HepG2 (cell line): ENCODE results near the gene EFCAB3. TPM values are rescaled to one million over a fixed set of nuclear protein-coding genes. Genes with fewer than 3 reads are reported as not detected.

Source experiments
- ATAC-seq: fragments of 200-7000 bp; cut with Tn5 transposase; 3 replicates; pipeline ENCODE4 v1.9.1; 2020; ENCODE audit warnings: mild to moderate bottlenecking, moderate library complexity
- BruUV-seq: library from RNA; stranded (reverse); fragments of 400-500 nt; replicated peaks from 2 replicates; lab custom pipeline; 2021; lab: Mats Ljungman, UMichigan
- CTCF ChIA-PET: fragments of 300-600 bp; formaldehyde crosslinking; extraction: SDS; loops from one replicate; lab custom pipeline; 2021; ENCODE audit warnings: low total read pairs, inconsistent platforms, low intra/inter-chr PET ratio; lab: Yijun Ruan, JAX
- POLR2A ChIA-PET: fragments of 350-600 bp; sonication (Branson Sonifier 250); formaldehyde crosslinking; loops from one replicate; lab custom pipeline; 2020; ENCODE audit warnings: antibody characterized with exemption, inconsistent platforms; lab: Yijun Ruan, JAX
- DNase-seq: peaks from one replicate; pipeline ENCODE4 v3.0.0-alpha.2; 2015; ENCODE audit warnings: low spot score
- FAIRE-seq: peaks from 3 replicates; lab custom pipeline; 2011; peaks lifted over from hg19 to GRCh38; lab: Jason Lieb, UNC
- H2AFZ ChIP-seq: one replicate; pipeline ENCODE4 v1.6.1; 2011; ENCODE audit warnings: low read length, inconsistent platforms
- H3K27ac ChIP-seq: fragments of 300-600 bp; 3 replicates; pipeline ENCODE4 v1.8.0; 2011; ENCODE audit warnings: mixed run types, mild to moderate bottlenecking, mixed read lengths, low read length, inconsistent platforms; ENCODE audit not compliant: insufficient read depth; ENCODE audit errors: extremely low read length
- H3K27me3 ChIP-seq, 2 experiments: fragments of 200-600 bp in 1 of 2; 2 replicates in 1 of 2; 3 replicates in 1 of 2; pipeline versions ENCODE4 v1.6.0 to v1.8.0; 2011; ENCODE audit warnings: low read length in 2 of 2, mild to moderate bottlenecking in 2 of 2, moderate library complexity in 2 of 2, inconsistent platforms in 1 of 2; ENCODE audit not compliant: insufficient read depth in 2 of 2, control insufficient read depth in 1 of 2
- H3K36me3 ChIP-seq, 2 experiments: fragments of 200-600 bp in 1 of 2; replicated peaks in 1 of 2; 2 replicates in 1 of 2; 3 replicates in 1 of 2; pipeline versions ENCODE4 v1.5.1 to v1.8.0; 2011; ENCODE audit warnings: low read length in 2 of 2, inconsistent platforms in 1 of 2; ENCODE audit not compliant: insufficient read depth in 2 of 2, control insufficient read depth in 1 of 2
- H3K4me1 ChIP-seq: 2 replicates; pipeline ENCODE4 v1.5.1; 2012; ENCODE audit warnings: low read length, inconsistent platforms; ENCODE audit not compliant: insufficient read depth
- H3K4me2 ChIP-seq: 2 replicates; pipeline ENCODE4 v1.6.0; 2011; ENCODE audit warnings: low read depth, low read length, inconsistent platforms
- H3K4me3 ChIP-seq, 3 experiments: fragments of 200-600 bp in 1 of 3; sonication (generic), shearing (Covaris generic) in 1 of 3; replicated peaks in 1 of 3; 2 replicates each; pipeline ENCODE4 v1.5.1; 2011 to 2016; ENCODE audit warnings: low read length in 3 of 3, inconsistent platforms in 2 of 3, low read depth in 2 of 3, mild to moderate bottlenecking in 2 of 3, control low read depth in 1 of 3, mixed read lengths in 1 of 3; ENCODE audit not compliant: insufficient read depth in 1 of 3
- H3K79me2 ChIP-seq: one replicate; pipeline ENCODE4 v1.6.1; 2011; ENCODE audit warnings: low read length, inconsistent platforms; ENCODE audit not compliant: insufficient read depth
- H3K9ac ChIP-seq: 2 replicates; pipeline ENCODE4 v1.6.0; 2011; ENCODE audit warnings: mild to moderate bottlenecking, low read depth, low read length, inconsistent platforms; ENCODE audit not compliant: insufficient read depth
- H3K9me3 ChIP-seq: 2 replicates; pipeline ENCODE4 v1.5.1; 2012; ENCODE audit warnings: mild to moderate bottlenecking, low read length
- H4K20me1 ChIP-seq: 2 replicates; pipeline ENCODE4 v1.6.0; 2011; ENCODE audit warnings: inconsistent platforms, mild to moderate bottlenecking, low read length, moderate library complexity; ENCODE audit not compliant: insufficient read depth
- CENPX ChIP-seq: sonication (generic); formaldehyde crosslinking; IDR thresholded peaks from 2 replicates; pipeline ENCODE4 v1.9.0; 2021; ENCODE audit warnings: mild to moderate bottlenecking, missing genetic modification reagents, moderate library complexity
- ELF3 ChIP-seq: IDR thresholded peaks from 2 replicates; pipeline ENCODE4 v1.6.1; 2016; ENCODE audit warnings: missing genetic modification reagents, missing compliant biosample characterization
- GATAD1 ChIP-seq: IDR thresholded peaks from 2 replicates; pipeline ENCODE4 v1.6.1; 2016; ENCODE audit warnings: missing genetic modification reagents, missing compliant biosample characterization
- JUN ChIP-seq: sonication (generic); formaldehyde crosslinking; IDR thresholded peaks from 2 replicates; pipeline ENCODE4 v1.4.0; 2020; ENCODE audit warnings: mild to moderate bottlenecking, missing genetic modification reagents
- PHF8 ChIP-seq: sonication (generic); formaldehyde crosslinking; IDR thresholded peaks from 2 replicates; pipeline ENCODE4 v1.5.0; 2020; ENCODE audit warnings: missing genetic modification reagents
- REPIN1 ChIP-seq: sonication (generic); formaldehyde crosslinking; IDR thresholded peaks from 2 replicates; pipeline ENCODE4 v1.8.0; 2022; ENCODE audit warnings: missing genetic modification reagents, low read depth, mild to moderate bottlenecking, borderline replicate concordance
- SETDB1 ChIP-seq: sonication (generic); formaldehyde crosslinking; IDR thresholded peaks from 2 replicates; pipeline ENCODE4 v1.5.1; 2020; ENCODE audit warnings: missing genetic modification reagents, mild to moderate bottlenecking, borderline replicate concordance
- ZMYM3 ChIP-seq: sonication (generic); formaldehyde crosslinking; IDR thresholded peaks from 2 replicates; pipeline ENCODE4 v1.5.1; 2020; ENCODE audit warnings: mild to moderate bottlenecking, missing genetic modification reagents
- WGBS: methylation state at CpG from one replicate; pipeline ENCODE4 v1.1.6; 2017; ENCODE audit warnings: low lambda C conversion rate; 5-methylcytosine and 5-hydroxymethylcytosine counted together
- in situ Hi-C: cut with HindIII; loops from 2 replicates; pipeline ENCODE4 v1.10.0; 2017; ENCODE audit warnings: low pct_unique_long_range_greater_than_20kb; ENCODE audit not compliant: extremely low pct_ligation_motif_present
- intact Hi-C: fragments of 100-400 bp; cut with micrococcal nuclease; formaldehyde crosslinking; loops from one replicate; pipeline ENCODE4 v1.10.0; 2022; ENCODE audit not compliant: unreplicated experiment
- polyA plus RNA-seq, 8 experiments: library from polyadenylated mRNA; depleted of rRNA in 3 of 8; stranded (reverse) in 7 of 8; unstranded in 1 of 8; fragments of >200 nt; fragmentation: Illumina TruSeq in 4 of 8; extraction: Trizol in 4 of 8; gene quantifications; 2 replicates each; pipeline versions ENCODE4 v1.2.1 to v1.2.3, GENCODE V29; 2011 to 2016; ENCODE audit warnings: low read depth in 4 of 8, missing spikeins in 1 of 8, mixed read lengths in 1 of 8; ENCODE audit not compliant: insufficient read depth in 1 of 8
- total RNA-seq, 5 experiments: library from RNA; depleted of rRNA; stranded (reverse); fragments of >200 nt; fragmentation: Illumina TruSeq; extraction: Trizol; gene quantifications; 2 replicates each; pipeline ENCODE4 v1.2.3, GENCODE V29; 2016; ENCODE audit warnings: low read depth in 1 of 5
- TF ChIP-seq, protein P1 (sequence below): sonication (generic); formaldehyde crosslinking; IDR thresholded peaks from 2 replicates; pipeline ENCODE4 v1.4.0; 2020; ENCODE audit warnings: missing genetic modification reagents, borderline replicate concordance

EFCAB3 gene
- total and polyA plus RNA-seq, 2 of the 13 experiments (the other 11 are each of a cell fraction or from before 2014, with no cell fraction given): not detected

DNA sequence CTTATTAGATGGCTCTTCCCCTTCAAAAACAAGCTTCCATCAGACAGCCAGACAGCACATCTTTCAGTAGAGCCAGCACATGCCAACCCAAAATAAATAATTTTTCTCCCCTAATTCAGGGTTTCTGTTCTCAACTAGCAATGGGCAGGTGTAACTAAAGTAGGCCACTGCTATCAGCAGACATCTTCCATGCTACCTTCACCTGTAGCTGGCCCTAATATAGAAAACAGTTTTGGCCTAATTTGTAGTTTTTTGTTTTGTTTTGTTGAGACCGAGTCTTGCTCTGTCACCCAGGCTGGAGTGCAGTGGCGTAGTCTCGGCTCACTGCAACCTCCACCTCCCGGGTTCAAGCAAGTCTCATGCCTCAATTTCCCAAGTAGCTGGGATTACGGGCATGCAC lies 29.2 kb upstream of the EFCAB3 start:
- H3K27me3 ChIP-seq: peaks cover 0 to 15% of the 10 kb centered on the region in 2 experiments; a peak in 1 of 5 replicates
- FAIRE-seq: no peak
- no peak overlapping the region for H3K27ac ChIP-seq
- no TSS peak for BruUV-seq
- H3K79me2 ChIP-seq: no peaks in the 10 kb centered on the region
- H3K9me3 ChIP-seq: no peaks in the 10 kb centered on the region
- CTCF ChIA-PET: no interaction called here
- DNase-seq: no peak
- no peak overlapping the region for H3K4me3 ChIP-seq
- no peak overlapping the region for H3K9ac ChIP-seq
- no peak overlapping the region for H2AFZ ChIP-seq
- POLR2A ChIA-PET: no interaction called here
- H3K36me3 ChIP-seq: no peaks in the 10 kb centered on the region
- in situ Hi-C loops (no loop called here), intact Hi-C loops (no loop called here)
- ATAC-seq: no peak
- TF ChIP-seq SETDB1: no peak
- TF ChIP-seq JUN: no peak
- TF ChIP-seq REPIN1 (CRISPR knock-in tag): no peak
- TF ChIP-seq ZMYM3: no peak
- no peak for TF ChIP-seq CENPX
- no peak for TF ChIP-seq PHF8 (CRISPR knock-in tag)
- no peak for TF ChIP-seq ELF3
- TF ChIP-seq GATAD1 (CRISPR knock-in tag): no peak
- TF ChIP-seq, protein P1, sequence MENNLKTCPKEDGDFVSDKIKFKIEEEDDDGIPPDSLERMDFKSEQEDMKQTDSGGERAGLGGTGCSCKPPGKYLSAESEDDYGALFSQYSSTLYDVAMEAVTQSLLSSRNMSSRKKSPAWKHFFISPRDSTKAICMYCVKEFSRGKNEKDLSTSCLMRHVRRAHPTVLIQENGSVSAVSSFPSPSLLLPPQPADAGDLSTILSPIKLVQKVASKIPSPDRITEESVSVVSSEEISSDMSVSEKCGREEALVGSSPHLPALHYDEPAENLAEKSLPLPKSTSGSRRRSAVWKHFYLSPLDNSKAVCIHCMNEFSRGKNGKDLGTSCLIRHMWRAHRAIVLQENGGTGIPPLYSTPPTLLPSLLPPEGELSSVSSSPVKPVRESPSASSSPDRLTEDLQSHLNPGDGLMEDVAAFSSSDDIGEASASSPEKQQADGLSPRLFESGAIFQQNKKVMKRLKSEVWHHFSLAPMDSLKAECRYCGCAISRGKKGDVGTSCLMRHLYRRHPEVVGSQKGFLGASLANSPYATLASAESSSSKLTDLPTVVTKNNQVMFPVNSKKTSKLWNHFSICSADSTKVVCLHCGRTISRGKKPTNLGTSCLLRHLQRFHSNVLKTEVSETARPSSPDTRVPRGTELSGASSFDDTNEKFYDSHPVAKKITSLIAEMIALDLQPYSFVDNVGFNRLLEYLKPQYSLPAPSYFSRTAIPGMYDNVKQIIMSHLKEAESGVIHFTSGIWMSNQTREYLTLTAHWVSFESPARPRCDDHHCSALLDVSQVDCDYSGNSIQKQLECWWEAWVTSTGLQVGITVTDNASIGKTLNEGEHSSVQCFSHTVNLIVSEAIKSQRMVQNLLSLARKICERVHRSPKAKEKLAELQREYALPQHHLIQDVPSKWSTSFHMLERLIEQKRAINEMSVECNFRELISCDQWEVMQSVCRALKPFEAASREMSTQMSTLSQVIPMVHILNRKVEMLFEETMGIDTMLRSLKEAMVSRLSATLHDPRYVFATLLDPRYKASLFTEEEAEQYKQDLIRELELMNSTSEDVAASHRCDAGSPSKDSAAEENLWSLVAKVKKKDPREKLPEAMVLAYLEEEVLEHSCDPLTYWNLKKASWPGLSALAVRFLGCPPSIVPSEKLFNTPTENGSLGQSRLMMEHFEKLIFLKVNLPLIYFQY (CRISPR knock-in tag): no peak
- no peaks in the 10 kb centered on the region for H4K20me1 ChIP-seq
- 36% methylated on average over 5 of the region's 5 CpGs for WGBS
- no peaks in the 10 kb centered on the region for H3K4me1 ChIP-seq
- H3K4me2 ChIP-seq: no peak overlapping the region
